H1 (cell line): ENCODE data around the gene MAPK9. TPM values are rescaled to one million over a fixed set of nuclear protein-coding genes. Genes with fewer than 3 reads are reported as not detected.

ENCODE experiments used
- CTCF ChIA-PET: fragments of 300-600 bp; sonication (Branson Sonifier 250); formaldehyde crosslinking; loops from one replicate; lab custom pipeline; 2021; ENCODE audit not compliant: partially characterized antibody; lab: Charles Lee
- POLR2A ChIA-PET: fragments of 300-600 bp; sonication (Branson Sonifier 250); formaldehyde crosslinking; loops from one replicate; lab custom pipeline; 2021; ENCODE audit warnings: inconsistent platforms; ENCODE audit not compliant: partially characterized antibody; lab: Charles Lee
- DNase-seq, 2 experiments: peaks; one replicate each; pipeline versions ENCODE4 v3.0.0 to v3.0.0-alpha.2; 2010 to 2022; ENCODE audit warnings: low spot score in 2 of 2, low read depth in 1 of 2, mixed read lengths in 1 of 2
- FAIRE-seq: peaks from 2 replicates; lab custom pipeline; 2011; peaks lifted over from hg19 to GRCh38; lab: Jason Lieb, UNC
- H2AFZ ChIP-seq: 2 replicates; pipeline ENCODE4 v1.8.1; 2012; ENCODE audit warnings: low read length, inconsistent platforms
- H2AK5ac ChIP-seq: 2 replicates; pipeline ENCODE4 v1.6.1; 2013; ENCODE audit warnings: low read depth, low read length
- H2BK120ac ChIP-seq: replicated peaks from 2 replicates; pipeline ENCODE3; 2013; ENCODE audit warnings: low read depth, low read length, inconsistent platforms
- H2BK12ac ChIP-seq: 2 replicates; pipeline ENCODE4 v1.6.1; 2013; ENCODE audit warnings: low read depth, low read length
- H2BK15ac ChIP-seq: 2 replicates; pipeline ENCODE4 v1.6.1; 2013; ENCODE audit warnings: low read length
- H2BK20ac ChIP-seq: 2 replicates; pipeline ENCODE4 v1.6.1; 2013; ENCODE audit warnings: low read length
- H2BK5ac ChIP-seq: 2 replicates; pipeline ENCODE4 v1.6.1; 2013; ENCODE audit warnings: low read depth, low read length
- H3K14ac ChIP-seq: 2 replicates; pipeline ENCODE4 v1.6.1; 2013; ENCODE audit warnings: inconsistent platforms; ENCODE audit not compliant: insufficient read length
- H3K18ac ChIP-seq: 2 replicates; pipeline ENCODE4 v1.6.1; 2013; ENCODE audit warnings: low read length; ENCODE audit errors: extremely low read depth
- H3K23ac ChIP-seq: 2 replicates; pipeline ENCODE4 v1.6.1; 2013; ENCODE audit warnings: inconsistent platforms; ENCODE audit not compliant: insufficient read length
- H3K23me2 ChIP-seq: 2 replicates; pipeline ENCODE4 v1.6.1; 2013; ENCODE audit warnings: low read depth, low read length
- H3K27ac ChIP-seq: 2 replicates; pipeline ENCODE4 v1.6.1; 2011; ENCODE audit warnings: low read depth, low read length, inconsistent platforms
- H3K27me3 ChIP-seq, 4 experiments: replicated peaks in 1 of 4; 1 replicate in 1 of 4; 2 replicates in 3 of 4; pipeline versions ENCODE4 v1.6.1 to v1.8.1; 2011 to 2013; ENCODE audit warnings: low read length in 3 of 4, mild to moderate bottlenecking in 3 of 4, inconsistent platforms in 2 of 4, mixed read lengths in 2 of 4, moderate library complexity in 1 of 4; ENCODE audit not compliant: control insufficient read depth in 3 of 4, insufficient read depth in 3 of 4; ENCODE audit errors: extremely low read depth in 1 of 4
- H3K36me3 ChIP-seq, 4 experiments: 2 replicates each; pipeline versions ENCODE4 v1.6.1 to v1.8.1; 2011 to 2013; ENCODE audit warnings: mild to moderate bottlenecking in 4 of 4, low read length in 3 of 4, moderate library complexity in 2 of 4, control low read depth in 1 of 4, inconsistent platforms in 1 of 4; ENCODE audit not compliant: insufficient read depth in 4 of 4, control insufficient read depth in 2 of 4
- H3K4ac ChIP-seq: replicated peaks from 2 replicates; pipeline ENCODE3; 2013; ENCODE audit warnings: low read length, low read depth, mixed read lengths, inconsistent platforms; ENCODE audit not compliant: insufficient read length
- H3K4me1 ChIP-seq, 4 experiments: replicated peaks in 1 of 4; 1 replicate in 1 of 4; 2 replicates in 3 of 4; pipeline versions ENCODE4 v1.6.1 to v1.8.1; 2011 to 2013; ENCODE audit warnings: low read length in 3 of 4, inconsistent platforms in 2 of 4, mixed read lengths in 1 of 4; ENCODE audit not compliant: insufficient read depth in 4 of 4, control insufficient read depth in 3 of 4
- H3K4me2 ChIP-seq, 2 experiments: 2 replicates each; pipeline versions ENCODE4 v1.6.1 to v1.8.1; 2011 to 2013; ENCODE audit warnings: low read depth in 2 of 2, low read length in 2 of 2, control low read depth in 1 of 2, inconsistent platforms in 1 of 2, mild to moderate bottlenecking in 1 of 2; ENCODE audit not compliant: insufficient read depth in 1 of 2
- H3K4me3 ChIP-seq, 4 experiments: fragments of 200-600, 300-600 bp in 1 of 4; sonication (generic), shearing (Covaris generic), sonication (Bioruptor Twin) in 1 of 4; 2 replicates each; pipeline versions ENCODE4 v1.5.1 to v1.8.1; 2011 to 2016; ENCODE audit warnings: low read length in 4 of 4, low read depth in 3 of 4, control low read depth in 2 of 4, inconsistent platforms in 2 of 4, mild to moderate bottlenecking in 2 of 4, mixed read lengths in 1 of 4, moderate library complexity in 1 of 4; ENCODE audit not compliant: insufficient read depth in 2 of 4; ENCODE audit errors: extremely low read depth in 1 of 4
- H3K56ac ChIP-seq: replicated peaks from 2 replicates; pipeline ENCODE3; 2013; ENCODE audit warnings: low read depth, mild to moderate bottlenecking, mixed read lengths, low read length, inconsistent platforms; ENCODE audit not compliant: insufficient read length
- H3K79me1 ChIP-seq: 2 replicates; pipeline ENCODE4 v1.6.1; 2013; ENCODE audit warnings: low read depth, low read length, control low read depth
- H3K79me2 ChIP-seq, 2 experiments: 2 replicates each; pipeline versions ENCODE4 v1.6.1 to v1.8.1; 2012 to 2013; ENCODE audit warnings: low read length in 2 of 2, mild to moderate bottlenecking in 2 of 2, inconsistent platforms in 1 of 2; ENCODE audit not compliant: insufficient read depth in 2 of 2, control insufficient read depth in 1 of 2
- H3K9ac ChIP-seq, 4 experiments: replicated peaks in 1 of 4; 1 replicate in 1 of 4; 2 replicates in 3 of 4; pipeline versions ENCODE4 v1.6.1 to v1.8.1; 2011 to 2013; ENCODE audit warnings: low read depth in 3 of 4, low read length in 3 of 4, control low read depth in 2 of 4, mild to moderate bottlenecking in 2 of 4, moderate library complexity in 2 of 4, inconsistent platforms in 1 of 4; ENCODE audit errors: extremely low read depth in 1 of 4
- H3K9me3 ChIP-seq, 2 experiments: 2 replicates each; pipeline versions ENCODE4 v1.6.1 to v1.8.1; 2012 to 2013; ENCODE audit warnings: mild to moderate bottlenecking in 2 of 2, moderate library complexity in 2 of 2, control low read depth in 1 of 2, inconsistent platforms in 1 of 2, low read depth in 1 of 2, low read length in 1 of 2, mixed read lengths in 1 of 2; ENCODE audit not compliant: insufficient read depth in 2 of 2
- H4K20me1 ChIP-seq, 2 experiments: replicated peaks in 1 of 2; 2 replicates each; pipeline versions ENCODE3 to v1.8.1; 2011 to 2013; ENCODE audit warnings: inconsistent platforms in 2 of 2, low read length in 2 of 2, mild to moderate bottlenecking in 1 of 2; ENCODE audit not compliant: insufficient read depth in 2 of 2, control insufficient read depth in 1 of 2
- H4K5ac ChIP-seq: 2 replicates; pipeline ENCODE4 v1.6.1; 2013; ENCODE audit warnings: low read length, low read depth, mixed read lengths, inconsistent platforms; ENCODE audit not compliant: insufficient read length
- H4K8ac ChIP-seq: 2 replicates; pipeline ENCODE4 v1.8.0; 2013; ENCODE audit warnings: mild to moderate bottlenecking, moderate library complexity, low read length, inconsistent platforms; ENCODE audit not compliant: insufficient read depth; ENCODE audit errors: extremely low read depth
- H4K91ac ChIP-seq: replicated peaks from 2 replicates; pipeline ENCODE3; 2013; ENCODE audit warnings: low read length, mixed read lengths, inconsistent platforms; ENCODE audit not compliant: insufficient read length
- ASH2L ChIP-seq: fragments of 200-600, 300-600 bp; sonication (generic); IDR thresholded peaks from one replicate; pipeline ENCODE4 v1.7.1; 2017; ENCODE audit warnings: low read length
- CREB1 ChIP-seq: IDR thresholded peaks from 2 replicates; pipeline ENCODE4 v1.6.1; 2012; ENCODE audit warnings: inconsistent platforms
- EZH2 ChIP-seq: fragments of 200-600 bp; sonication (generic); IDR thresholded peaks from 2 replicates; pipeline ENCODE4 v1.7.1; 2012; ENCODE audit warnings: low read depth, mild to moderate bottlenecking, moderate library complexity, low read length, inconsistent platforms; ENCODE audit not compliant: severe bottlenecking
- HDAC2 ChIP-seq, 2 experiments: fragments of 300-600 bp in 1 of 2; sonication (generic) in 1 of 2; IDR thresholded peaks; 2 replicates each; pipeline ENCODE4 v1.6.1; 2011 to 2012; ENCODE audit warnings: low read depth in 2 of 2, low read length in 2 of 2, mild to moderate bottlenecking in 2 of 2, moderate library complexity in 2 of 2, borderline replicate concordance in 1 of 2, inconsistent platforms in 1 of 2
- KDM4A ChIP-seq: IDR thresholded peaks from one replicate; pipeline ENCODE4 v1.7.1; 2012; ENCODE audit warnings: low read depth, mild to moderate bottlenecking, moderate library complexity, low read length, inconsistent platforms; ENCODE audit not compliant: severe bottlenecking
- NANOG ChIP-seq: IDR thresholded peaks from 2 replicates; pipeline ENCODE4 v1.6.1; 2011; ENCODE audit warnings: low read length, low read depth, mild to moderate bottlenecking, inconsistent platforms; ENCODE audit not compliant: insufficient read depth, poor library complexity, severe bottlenecking
- NRF1 ChIP-seq: IDR thresholded peaks from 2 replicates; pipeline ENCODE4 v1.6.1; 2011; ENCODE audit warnings: mild to moderate bottlenecking, low read depth, low read length, improper control_type of control experiment
- POU5F1 ChIP-seq: IDR thresholded peaks from 2 replicates; pipeline ENCODE4 v1.6.1; 2011; ENCODE audit warnings: low read depth, mild to moderate bottlenecking, low read length, moderate library complexity
- RAD21 ChIP-seq, 2 experiments: IDR thresholded peaks in 1 of 2; conservative IDR thresholded peaks in 1 of 2; 2 replicates each; pipeline ENCODE4 v1.6.1; 2011; ENCODE audit warnings: low read depth in 2 of 2, low read length in 2 of 2, improper control_type of control experiment in 1 of 2, inconsistent platforms in 1 of 2, mild to moderate bottlenecking in 1 of 2, moderate library complexity in 1 of 2
- RXRA ChIP-seq: IDR thresholded peaks from 2 replicates; pipeline ENCODE4 v1.6.1; 2011; ENCODE audit warnings: low read depth, mild to moderate bottlenecking, low read length, moderate library complexity; ENCODE audit not compliant: insufficient read depth
- SP2 ChIP-seq: IDR thresholded peaks from 2 replicates; pipeline ENCODE4 v1.6.1; 2012; ENCODE audit warnings: mild to moderate bottlenecking, low read length, inconsistent platforms
- TBP ChIP-seq: IDR thresholded peaks from 2 replicates; pipeline ENCODE4 v1.6.1; 2011; ENCODE audit warnings: low read depth, low read length, improper control_type of control experiment
- WGBS, 2 experiments: shearing (Covaris generic) in 1 of 2; methylation state at CpG; one replicate each; pipeline versions ENCODE4 v1.1.6 to v1.1.7; 2013 to 2015; ENCODE audit warnings: low lambda C conversion rate in 2 of 2, mixed read lengths in 2 of 2, inconsistent platforms in 1 of 2, low coverage in 1 of 2, missing lambda C conversion rate in 1 of 2; ENCODE audit not compliant: insufficient replicate concordance in 2 of 2, insufficient coverage in 1 of 2, insufficient read length in 1 of 2; ENCODE audit errors: extremely low coverage in 1 of 2, missing lambda C conversion rate in 1 of 2; 5-methylcytosine and 5-hydroxymethylcytosine counted together
- polyA plus RNA-seq, 7 experiments: library from polyadenylated mRNA; depleted of rRNA in 3 of 7; stranded (reverse) in 5 of 7; unstranded in 2 of 7; fragments of >200 nt in 5 of 7; fragments of 200-250 nt in 2 of 7; gene quantifications; 1 replicate in 5 of 7; 2 replicates in 1 of 7; 4 replicates in 1 of 7; pipeline versions ENCODE4 v1.2.1 to v1.2.3, GENCODE V29; 2011 to 2013; ENCODE audit warnings: missing spikeins in 2 of 7, mixed read lengths in 2 of 7
- total RNA-seq: library from RNA; stranded (reverse); fragmentation: NEBNext Ultra II Directional; extraction: Animal tissue kit (Norgen Biotek cat#: 25700); gene quantifications from 2 replicates; pipeline ENCODE4 v1.2.1, GENCODE V29; 2021

The MAPK9 gene
- total and polyA plus RNA-seq, 2 of the 8 experiments (the other 6 are each of a cell fraction or from before 2014, with no cell fraction given) = 22.3 to 43.7 TPM

DNA sequence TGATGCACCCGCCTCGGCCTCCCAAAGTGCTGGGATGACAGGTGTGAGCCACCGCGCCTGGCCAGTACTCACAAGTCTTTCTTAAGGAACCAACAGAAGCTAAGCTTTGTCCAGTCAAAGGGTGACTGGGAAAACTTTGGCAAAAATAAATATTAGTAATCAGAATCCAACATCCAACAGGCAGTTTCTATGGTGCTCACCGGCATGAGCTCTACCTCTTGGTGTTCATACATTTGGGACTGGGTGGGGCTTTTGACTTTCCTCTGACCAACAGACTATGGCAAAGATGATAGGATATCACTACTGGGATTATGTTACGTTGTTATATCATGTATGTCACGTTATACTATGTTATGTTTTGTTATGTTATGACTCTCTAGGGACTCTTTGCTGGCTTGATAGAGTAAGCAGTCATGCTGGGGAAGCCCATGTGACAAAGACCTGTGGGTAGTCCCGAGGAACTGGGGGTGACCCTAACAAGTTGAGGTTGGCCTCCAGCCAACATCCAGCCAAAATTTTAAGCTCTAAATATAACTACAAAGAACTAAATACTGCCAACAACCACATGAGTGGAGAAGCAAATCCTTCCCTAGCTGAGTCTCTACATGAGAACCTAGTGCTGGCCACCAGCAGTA, 88.8 kb downstream of the MAPK9 start:
- 90% methylated on average over 8 of the region's 8 CpGs; no CpG with 5 or more reads in 1 of the 2 experiments for WGBS, 2 experiments
- Histone ChIP-seq H3K4me1 (peaks cover 0 to 4% (median under 1%) of the 10 kb centered on the region in 4 experiments; a peak in 2 of 7 replicates), H4K5ac (no peak overlapping the region), H3K56ac (no peak overlapping the region), H4K91ac (no peak overlapping the region), H2BK5ac (no peak overlapping the region), H3K4me2 (no peak overlapping the region), H3K23me2 (no peaks in the 10 kb centered on the region; the same call in 1 of the 2 replicates), H4K20me1 (peaks cover 0 to 3% of the 10 kb centered on the region in 2 experiments), H3K14ac (no peak overlapping the region), H3K4me3 (no peak overlapping the region), H3K27me3 (peaks cover 5 to 13% (median 11%) of the 10 kb centered on the region in 4 experiments; a peak in 6 of 7 replicates), H3K18ac (no peak overlapping the region), H3K79me1 (no peaks in the 10 kb centered on the region), H3K4ac (no peak overlapping the region), H2BK15ac (no peak overlapping the region), H4K8ac (no peak overlapping the region), H3K9ac (no peak overlapping the region), H3K36me3 (no peaks in the 10 kb centered on the region), H3K27ac (no peak overlapping the region), H2BK120ac (no peak overlapping the region), H2AK5ac (no peak overlapping the region), H2BK20ac (no peak overlapping the region), H2BK12ac (no peak overlapping the region), H2AFZ (no peak overlapping the region), H3K79me2 (no peaks in the 10 kb centered on the region), H3K23ac (no peak overlapping the region), H3K9me3 (no peaks in the 10 kb centered on the region)
- POLR2A ChIA-PET = interaction anchor here (0.6 kb wide), 1 partner anchor 667 kb away, joined by 3 read pairs; no protein-coding TSS in a partner anchor
- CTCF ChIA-PET = interaction anchor here (0.6 to 4.4 kb wide), 8 partner anchors 28 to 416 kb away, joined by 3 to 21 read pairs (median 3); no protein-coding TSS in a partner anchor
- FAIRE-seq = no peak
- no peak for DNase-seq
- TF ChIP-seq CREB1 (no peak), KDM4A (no peak), RAD21 (IDR thresholded peaks at IDR 0.05 in 1 of 2, conservative IDR thresholded peaks at IDR 0.05 in 1 of 2; ENCODE audit: low read depth in 2 of 2, low read length in 2 of 2) (no peak), ASH2L (no peak), SP2 (no peak), NANOG (no peak), NRF1 (no peak), POU5F1 (no peak), EZH2 (no peak), RXRA (no peak), TBP (no peak), HDAC2 (IDR thresholded peaks at IDR 0.05; ENCODE audit: borderline replicate concordance in 1 of 2, low read depth in 2 of 2, low read length in 2 of 2) (no peak)
